Peyer's patch (tissue), 4 donors: ENCODE measurements around the gene CRY2.

Experiments
- CTCF ChIP-seq, 6 experiments: fragments of 450-650 bp in 4 of 6; fragments of 200-600 bp in 2 of 6; sonication (generic) in 1 of 6; IDR thresholded peaks; one replicate each; pipeline ENCODE4 v1.5.1; 2017 to 2019; ENCODE audit warnings: antibody characterized with exemption in 6 of 6, mild to moderate bottlenecking in 3 of 6, moderate library complexity in 1 of 6
- POLR2A ChIP-seq, 2 donors: fragments of 450-650 bp; IDR thresholded peaks; one replicate each; pipeline ENCODE4 v1.5.1; 2017; ENCODE audit warnings: antibody characterized with exemption in 2 of 2, mild to moderate bottlenecking in 2 of 2, moderate library complexity in 2 of 2

- TF ChIP-seq CTCF (IDR thresholded peaks at IDR 0.05), result no peak
- TF ChIP-seq POLR2A (IDR thresholded peaks at IDR 0.05), result no peak
Measured at GRCh38 chr11:45900916-45901617, 53.8 kb downstream of the CRY2 start.
